Testis (tissue), 5 donors: ENCODE measurements around the gene HEY2. TPM values are rescaled to one million over a fixed set of nuclear protein-coding genes. Genes with fewer than 3 reads are reported as not detected.
"Not testable (repeated sequence)": the region's sequence is repeated elsewhere in the genome, so short reads cannot be mapped to it uniquely, and the experiment has no call there.

Experiments
- DNase-seq: peaks from one replicate; pipeline ENCODE4 v3.0.0-alpha.2; 2019
- H3K27ac ChIP-seq, 2 donors: fragments of 200-600 bp; sonication (generic); one replicate each; pipeline ENCODE4 v1.5.1; 2019
- H3K27me3 ChIP-seq: fragments of 200-600 bp; sonication (generic); one replicate; pipeline ENCODE4 v1.5.1; 2019
- H3K36me3 ChIP-seq: fragments of 200-600 bp; sonication (generic); one replicate; pipeline ENCODE4 v1.5.1; 2017; ENCODE audit warnings: low read depth; ENCODE audit errors: missing control alignments
- H3K4me1 ChIP-seq: fragments of 200-600 bp; sonication (generic); one replicate; pipeline ENCODE4 v1.5.1; 2019
- H3K4me3 ChIP-seq, 2 donors: fragments of 200-600 bp; sonication (generic); one replicate each; pipeline ENCODE4 v1.5.1; 2017 to 2019
- H3K9me3 ChIP-seq: fragments of 200-600 bp; sonication (generic); one replicate; pipeline ENCODE4 v1.5.1; 2017
- POLR2A ChIP-seq: fragments of 450-650 bp; IDR thresholded peaks from one replicate; pipeline ENCODE4 v1.6.1; 2017; ENCODE audit warnings: antibody characterized with exemption, mild to moderate bottlenecking, moderate library complexity
- WGBS, 2 donors: methylation state at CpG; one replicate each; pipeline ENCODE4 v1.1.5; 2018; 5-methylcytosine and 5-hydroxymethylcytosine counted together
- intact Hi-C: fragments of 100-400 bp; cut with DNase I; formaldehyde crosslinking; loops from one replicate; pipeline ENCODE4 v1.15.1; 2023; ENCODE audit warnings: low total_unique reads
- long read RNA-seq, 2 donors: transcript quantifications; one replicate each; lab custom pipeline, GENCODE V29; 2026
- polyA plus RNA-seq: library from polyadenylated mRNA; stranded (reverse); fragments of 350-450 nt; fragmentation: Illumina TruSeq; extraction: RNeasy Lipid Tissue Mini Kit (QIAGEN cat#74804); gene quantifications from one replicate; pipeline ENCODE4 v1.2.3, GENCODE V29; 2014; ENCODE audit warnings: low read depth, low replicate concordance; ENCODE audit not compliant: insufficient read depth
- total RNA-seq, 2 donors: library from RNA; depleted of rRNA; stranded (reverse); fragments of >200 nt; gene quantifications; one replicate each; pipeline ENCODE4 v1.2.3, GENCODE V29; 2016
- TF ChIP-seq, protein P1 (sequence below), 3 experiments: fragments of 450-650 bp in 2 of 3; fragments of 200-600 bp in 1 of 3; sonication (generic) in 1 of 3; IDR thresholded peaks; one replicate each; pipeline ENCODE4 v1.5.1; 2016 to 2019; ENCODE audit warnings: antibody characterized with exemption in 3 of 3, mild to moderate bottlenecking in 2 of 3, moderate library complexity in 1 of 3

The HEY2 gene
- total RNA-seq (1 to 10 TPM; 7.3 to 8.7 TPM), polyA plus RNA-seq (12.3 TPM)
- long read RNA-seq, donor 1, transcript HEY2-201 (5 exons, 2,678 nt): major isoform, 15 of 15 reads
- long read RNA-seq, donor 1, partial matches to known transcripts: 0 of 15 reads
- long read RNA-seq, donor 1, other reads (novel, unspliced or antisense): 0 of 15 reads
- long read RNA-seq, donor 2, transcript HEY2-201 (5 exons, 2,678 nt): major isoform, 6 of 6 reads
- long read RNA-seq, donor 2, partial matches to known transcripts: 0 of 6 reads
- long read RNA-seq, donor 2, other reads (novel, unspliced or antisense): 0 of 6 reads

DNA sequence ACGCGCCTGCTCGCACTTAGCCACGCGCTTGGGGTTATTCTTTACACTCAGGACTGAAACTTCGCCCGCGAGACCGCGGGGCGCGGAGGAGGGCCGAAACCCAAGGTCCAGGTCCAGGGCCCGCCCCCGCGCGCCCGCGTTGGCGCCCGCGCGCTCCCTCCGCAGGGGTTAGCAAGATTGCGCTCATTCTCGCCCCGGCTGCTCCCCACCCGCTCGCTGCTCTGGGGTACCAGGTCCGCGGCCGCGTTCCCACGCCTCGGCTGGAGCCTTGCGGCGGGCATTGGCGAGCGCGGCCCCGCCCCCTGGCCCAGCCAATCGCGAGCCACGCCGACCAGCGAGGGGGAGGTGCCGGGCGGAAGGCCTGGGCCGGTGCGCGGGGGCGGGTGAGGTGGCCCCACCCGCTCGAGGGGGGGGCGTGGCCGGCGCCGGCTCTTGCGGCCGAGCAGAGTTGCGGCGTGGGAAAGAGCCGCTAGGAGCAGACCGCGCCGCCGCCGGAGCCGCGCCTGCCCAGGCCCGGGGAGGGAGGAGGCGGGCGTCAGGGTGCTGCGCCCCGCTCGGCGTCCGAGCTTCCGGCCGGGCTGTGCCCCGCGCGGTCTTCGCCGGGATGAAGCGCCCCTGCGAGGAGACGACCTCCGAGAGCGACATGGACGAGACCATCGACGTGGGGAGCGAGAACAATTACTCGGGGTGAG lies at the start of gene HEY2:
Gene HEY2 (plus strand): TSS at position 460 of the 692 bp plus-strand sequence. CDS start 145 bp downstream, at position 605.
- H3K4me1 ChIP-seq: peaks cover 6% of the 10 kb centered on the region
- H3K4me3 ChIP-seq: peak within 1 kb of the TSS; percentile 60 to 80
- peak within 1 kb of the TSS; percentile 83 to 90 for H3K27ac ChIP-seq
- H3K9me3 ChIP-seq: no peaks in the 10 kb centered on the region
- peak; percentile 17 for TF ChIP-seq POLR2A
- TF ChIP-seq, protein P1, sequence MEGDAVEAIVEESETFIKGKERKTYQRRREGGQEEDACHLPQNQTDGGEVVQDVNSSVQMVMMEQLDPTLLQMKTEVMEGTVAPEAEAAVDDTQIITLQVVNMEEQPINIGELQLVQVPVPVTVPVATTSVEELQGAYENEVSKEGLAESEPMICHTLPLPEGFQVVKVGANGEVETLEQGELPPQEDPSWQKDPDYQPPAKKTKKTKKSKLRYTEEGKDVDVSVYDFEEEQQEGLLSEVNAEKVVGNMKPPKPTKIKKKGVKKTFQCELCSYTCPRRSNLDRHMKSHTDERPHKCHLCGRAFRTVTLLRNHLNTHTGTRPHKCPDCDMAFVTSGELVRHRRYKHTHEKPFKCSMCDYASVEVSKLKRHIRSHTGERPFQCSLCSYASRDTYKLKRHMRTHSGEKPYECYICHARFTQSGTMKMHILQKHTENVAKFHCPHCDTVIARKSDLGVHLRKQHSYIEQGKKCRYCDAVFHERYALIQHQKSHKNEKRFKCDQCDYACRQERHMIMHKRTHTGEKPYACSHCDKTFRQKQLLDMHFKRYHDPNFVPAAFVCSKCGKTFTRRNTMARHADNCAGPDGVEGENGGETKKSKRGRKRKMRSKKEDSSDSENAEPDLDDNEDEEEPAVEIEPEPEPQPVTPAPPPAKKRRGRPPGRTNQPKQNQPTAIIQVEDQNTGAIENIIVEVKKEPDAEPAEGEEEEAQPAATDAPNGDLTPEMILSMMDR (IDR thresholded peaks at IDR 0.05): peak in 1 of 3 experiments; percentile 5
- 0% methylated on average over 3 to 63 of the region's 95 CpGs for WGBS, 2 donors
- DNase-seq: peak; percentile 94
- H3K36me3 ChIP-seq: no peaks in the 10 kb centered on the region
- intact Hi-C loops: no loop called here
- H3K27me3 ChIP-seq: no peaks in the 10 kb centered on the region

DNA sequence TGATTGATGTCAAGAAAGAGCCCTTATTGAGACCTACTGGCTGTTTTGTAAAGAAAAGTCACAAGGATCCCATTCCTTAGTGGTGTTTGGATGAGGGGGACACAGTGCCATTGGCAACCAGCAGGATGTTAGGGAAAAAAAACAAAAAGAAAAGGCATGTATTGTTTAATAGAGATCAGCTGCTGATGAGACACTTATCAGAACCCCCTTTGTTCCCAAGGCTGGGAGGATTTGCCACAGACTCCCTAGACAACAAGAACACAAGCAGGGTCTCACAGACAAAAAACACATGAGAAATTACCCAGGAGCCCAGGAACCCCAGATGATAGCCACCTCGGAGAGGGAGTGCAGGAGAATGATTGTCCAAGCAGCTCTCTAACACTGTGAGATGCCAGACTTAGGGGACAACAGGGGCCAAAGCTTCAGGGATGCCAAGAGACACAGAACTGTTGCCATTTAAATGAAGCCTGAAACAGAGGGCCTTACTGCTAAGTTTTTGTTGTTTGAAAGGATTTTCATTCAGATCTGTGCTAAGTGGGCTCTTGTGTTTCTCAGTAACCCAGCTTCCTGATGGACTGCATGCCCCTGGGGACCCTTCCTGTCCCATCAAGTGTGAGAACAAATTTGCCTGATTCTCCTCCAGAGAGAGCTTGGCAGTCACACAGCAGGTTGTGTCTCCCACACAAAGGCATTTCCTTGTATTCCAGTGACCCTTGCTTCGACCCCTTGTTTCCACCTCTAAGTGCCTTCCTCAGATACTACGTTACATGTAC lies 48.7 kb upstream of the HEY2 start:
- Histone ChIP-seq H3K27ac (no peak overlapping the region), H3K27me3 (no peaks in the 10 kb centered on the region), H3K36me3 (no peaks in the 10 kb centered on the region), H3K9me3 (no peaks in the 10 kb centered on the region), H3K4me1 (no peaks in the 10 kb centered on the region), H3K4me3 (no peak overlapping the region)
- TF ChIP-seq, protein P1 (IDR thresholded peaks at IDR 0.05): no peak
- no peak for TF ChIP-seq POLR2A
- WGBS, 2 donors: 76 to 82% methylated on average over 3 of the region's 3 CpGs
- DNase-seq: no peak
- intact Hi-C loops: no loop called here

DNA sequence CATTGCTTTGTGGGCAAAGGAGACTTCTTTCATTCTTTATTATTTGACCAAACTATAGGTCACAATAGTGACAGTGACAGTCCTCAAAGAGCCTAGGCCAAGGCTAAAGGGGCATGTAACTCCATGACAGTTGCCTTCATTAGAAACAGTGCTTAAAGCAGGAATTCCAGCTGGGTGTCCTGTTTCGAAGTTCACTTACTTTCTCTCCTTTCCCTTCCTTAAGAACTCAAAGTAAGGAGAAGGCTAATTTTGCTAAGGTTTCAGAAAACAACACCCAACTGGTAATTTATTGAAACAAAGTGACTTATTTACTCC lies 48.1 kb upstream of the HEY2 start:
- no peak overlapping the region for H3K4me3 ChIP-seq

DNA sequence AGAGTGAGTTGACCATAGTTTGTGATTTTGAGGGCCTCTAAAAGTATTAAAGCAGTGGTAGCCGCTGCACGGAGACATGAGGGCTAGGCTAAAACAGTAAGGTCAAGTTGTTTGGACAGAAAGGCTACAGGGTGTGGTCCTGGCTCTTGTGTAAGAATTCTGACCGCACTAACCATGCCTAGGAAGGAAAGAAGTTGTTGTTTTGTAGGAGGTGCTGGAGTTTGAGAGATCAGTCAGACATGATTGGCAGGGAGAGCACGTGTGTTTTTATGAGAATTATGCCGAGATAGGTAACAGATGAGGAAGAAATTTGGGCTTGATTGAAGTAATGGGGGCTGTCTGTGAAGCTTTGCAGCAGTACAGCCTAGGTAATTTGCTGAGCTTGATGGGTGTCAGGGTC lies 45.5 kb upstream of the HEY2 start:
- DNase-seq, H3K9me3 ChIP-seq, intact Hi-C loops, H3K27ac ChIP-seq, H3K27me3 ChIP-seq, H3K4me1 ChIP-seq, H3K36me3 ChIP-seq, H3K4me3 ChIP-seq: not testable (repeated sequence)
- 77 to 89% methylated on average over 3 to 5 of the region's 5 CpGs for WGBS, 2 donors

More for the DNA sequence above, 48.1 kb upstream of the HEY2 start:
- Histone ChIP-seq H3K27ac (no peak overlapping the region), H3K9me3 (no peaks in the 10 kb centered on the region), H3K4me1 (no peaks in the 10 kb centered on the region), H3K36me3 (no peaks in the 10 kb centered on the region), H3K27me3 (no peaks in the 10 kb centered on the region)
- no peak for DNase-seq
- intact Hi-C loops: no loop called here
- WGBS, 2 donors: 78 to 90% methylated on average over 1 of the region's 1 CpG
- TF ChIP-seq POLR2A: no peak
- TF ChIP-seq, protein P1 (IDR thresholded peaks at IDR 0.05): no peak

DNA sequence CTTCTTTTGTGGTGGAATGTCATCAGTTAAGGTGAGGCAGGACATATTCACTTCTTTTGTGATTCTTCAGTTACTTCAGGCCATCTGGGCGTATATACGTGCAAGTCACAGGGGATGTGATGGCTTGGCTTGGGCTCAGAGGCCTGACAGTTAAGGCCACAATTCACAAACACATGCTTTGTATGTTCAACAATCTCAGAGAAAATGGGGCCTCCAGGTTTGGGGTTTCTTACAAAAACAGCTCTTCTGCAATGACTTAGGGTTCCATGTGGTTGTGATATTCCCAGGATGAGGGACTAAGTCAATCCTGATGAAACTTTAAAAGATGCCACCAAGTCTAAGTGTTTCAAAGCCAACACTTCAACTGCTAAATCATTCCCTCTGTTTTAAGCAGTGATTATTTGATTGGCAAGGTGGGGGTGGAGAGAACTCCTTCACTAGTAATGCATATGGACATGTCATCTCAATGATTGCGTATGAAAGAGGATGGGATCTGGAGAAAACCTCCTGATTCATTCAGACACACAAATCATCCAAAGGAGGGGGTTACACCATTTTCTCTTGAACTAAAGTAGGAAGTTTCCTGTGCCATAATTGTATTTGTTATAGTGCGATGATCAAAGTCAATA lies 41.7 kb upstream of the HEY2 start:
- H3K9me3 ChIP-seq: no peaks in the 10 kb centered on the region
- no peaks in the 10 kb centered on the region for H3K27me3 ChIP-seq
- intact Hi-C loops: no loop called here
- no peaks in the 10 kb centered on the region for H3K4me1 ChIP-seq
- no peak for DNase-seq
- H3K36me3 ChIP-seq: no peaks in the 10 kb centered on the region
- TF ChIP-seq, protein P1 (IDR thresholded peaks at IDR 0.05): no peak
- no peak for TF ChIP-seq POLR2A
- H3K27ac ChIP-seq: no peak overlapping the region
- no peak overlapping the region for H3K4me3 ChIP-seq
- WGBS, 2 donors: 70 to 74% methylated on average over 4 of the region's 4 CpGs
